ENCODE results near the gene ARHGEF6.
A peak's percentile ranks its signal among the peaks of the same experiment; 100 is the strongest.

Gene ARHGEF6

DNA sequence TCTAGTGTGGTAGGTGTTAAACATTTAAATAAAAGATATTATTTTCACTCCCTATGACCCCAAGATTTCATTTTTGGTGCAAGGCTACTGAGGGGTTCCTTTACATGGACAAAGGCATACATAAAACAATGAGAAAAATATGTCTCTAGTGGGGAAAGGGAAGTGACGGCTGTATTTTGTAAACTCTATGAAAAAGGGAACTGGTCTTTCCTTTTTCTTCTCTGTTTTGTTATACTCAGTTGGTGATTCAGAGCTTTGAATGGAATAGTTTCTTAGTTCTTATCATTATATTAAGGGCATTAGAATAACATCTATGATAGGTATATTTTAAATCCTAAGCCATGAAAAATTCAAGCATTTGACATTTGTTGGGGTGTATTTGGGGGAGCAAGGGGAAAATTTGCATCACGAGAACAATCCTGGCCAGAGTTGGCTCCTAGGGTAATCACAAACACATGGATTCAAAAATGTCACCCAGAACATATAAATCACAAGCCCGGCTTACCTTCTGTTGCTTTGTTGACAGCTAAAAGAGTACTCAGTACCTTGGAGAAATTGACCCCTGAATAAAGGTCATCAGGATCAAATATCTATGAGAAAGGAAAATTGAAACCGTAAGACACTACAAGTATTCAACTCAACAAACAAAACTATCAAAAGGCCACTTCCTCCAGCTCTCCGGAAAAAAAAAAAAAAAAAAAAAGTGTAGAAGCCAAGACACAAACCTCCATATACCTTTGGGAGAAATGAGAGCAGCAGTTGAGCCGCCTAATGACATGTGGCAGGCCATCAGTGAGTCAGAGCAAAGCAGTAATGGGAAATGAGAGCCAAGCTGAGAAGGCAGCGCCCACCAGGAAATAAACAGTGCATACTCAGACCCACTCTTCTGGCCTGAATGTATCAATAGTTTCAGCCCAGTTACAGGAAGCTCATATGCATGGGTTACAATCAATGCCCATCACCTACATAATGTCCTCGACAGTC lies 33.4 kb downstream of the ARHGEF6 start:
- DNase-seq (ENCODE audit: low spot score): no peak

DNA sequence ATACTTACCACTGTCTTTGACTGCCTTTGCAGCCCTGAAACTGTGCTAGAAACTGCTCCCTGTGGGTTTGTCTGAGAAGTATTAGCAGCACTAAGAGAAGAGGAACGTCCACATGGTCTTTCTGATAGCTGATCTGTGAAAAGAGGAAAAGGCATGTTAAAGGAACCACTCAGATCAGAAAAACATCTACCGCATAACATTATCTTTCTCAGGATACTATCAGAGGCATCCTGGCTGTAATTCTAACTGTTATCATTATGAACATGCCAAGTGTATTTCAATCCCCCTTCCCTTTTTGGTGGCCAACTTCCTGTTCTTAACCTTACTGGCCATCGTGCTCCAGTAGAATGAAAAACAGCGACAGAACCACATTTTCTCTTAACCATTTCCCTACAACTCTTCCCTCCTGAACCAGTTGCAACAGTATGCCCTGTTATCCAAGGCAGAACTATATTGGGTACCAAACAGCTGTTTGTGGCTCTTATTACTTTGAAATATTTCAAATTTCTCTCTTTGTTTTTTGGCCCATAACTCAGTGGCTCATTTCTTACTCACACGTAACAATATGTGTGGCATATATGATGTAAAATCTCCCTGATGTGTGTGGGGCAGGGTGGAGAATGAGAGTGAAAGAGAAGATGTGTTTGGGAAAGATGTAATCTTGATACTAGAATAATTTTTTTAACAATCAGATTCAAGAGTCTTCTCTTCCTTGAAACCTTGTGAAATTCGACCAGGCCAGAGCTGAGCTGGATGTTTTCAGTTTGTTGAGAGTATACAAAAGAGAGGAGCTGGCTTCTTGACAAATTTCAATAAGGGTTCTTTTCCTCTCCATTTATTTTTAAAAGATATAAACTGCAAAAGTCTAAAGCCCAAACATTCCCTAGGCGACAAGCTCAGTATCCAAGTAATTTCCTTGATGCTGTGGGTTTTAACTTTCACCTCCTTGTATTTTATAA lies 35.2 kb downstream of the ARHGEF6 start:
- DNase-seq (ENCODE audit: low spot score): no peak

DNA sequence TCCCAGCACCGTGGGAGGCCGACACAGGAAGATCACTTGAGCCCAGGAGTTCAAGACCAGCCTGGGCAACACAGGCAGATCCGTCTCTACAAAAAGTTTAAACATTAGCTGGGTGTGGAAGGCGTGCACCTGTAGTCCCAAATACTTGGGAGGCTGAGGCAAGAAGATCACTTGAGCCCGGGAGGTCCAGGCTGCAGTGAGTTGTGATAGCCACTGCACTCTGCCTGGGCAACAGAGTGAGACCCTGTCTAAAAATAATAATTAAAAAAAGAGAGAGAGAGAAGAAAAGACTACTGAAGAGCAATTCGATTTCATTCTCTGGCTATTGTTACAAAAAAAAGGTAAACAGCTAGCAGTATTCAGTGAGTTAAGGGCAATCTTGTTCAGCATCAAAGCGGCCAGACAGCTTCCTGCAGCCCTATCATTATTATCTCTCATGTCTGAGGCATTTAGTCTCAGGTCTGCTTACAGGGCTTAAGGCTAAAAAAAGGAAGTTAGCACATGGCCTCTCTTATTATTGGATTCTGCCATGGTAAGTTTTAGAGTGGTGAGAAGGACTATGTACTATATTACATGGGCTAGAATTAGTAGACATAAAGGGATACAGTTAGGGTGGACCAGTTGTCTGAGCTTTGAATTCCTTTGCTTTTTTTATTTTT lies 37.9 kb downstream of the ARHGEF6 start:
- no peak for DNase-seq (ENCODE audit: low spot score)

DNA sequence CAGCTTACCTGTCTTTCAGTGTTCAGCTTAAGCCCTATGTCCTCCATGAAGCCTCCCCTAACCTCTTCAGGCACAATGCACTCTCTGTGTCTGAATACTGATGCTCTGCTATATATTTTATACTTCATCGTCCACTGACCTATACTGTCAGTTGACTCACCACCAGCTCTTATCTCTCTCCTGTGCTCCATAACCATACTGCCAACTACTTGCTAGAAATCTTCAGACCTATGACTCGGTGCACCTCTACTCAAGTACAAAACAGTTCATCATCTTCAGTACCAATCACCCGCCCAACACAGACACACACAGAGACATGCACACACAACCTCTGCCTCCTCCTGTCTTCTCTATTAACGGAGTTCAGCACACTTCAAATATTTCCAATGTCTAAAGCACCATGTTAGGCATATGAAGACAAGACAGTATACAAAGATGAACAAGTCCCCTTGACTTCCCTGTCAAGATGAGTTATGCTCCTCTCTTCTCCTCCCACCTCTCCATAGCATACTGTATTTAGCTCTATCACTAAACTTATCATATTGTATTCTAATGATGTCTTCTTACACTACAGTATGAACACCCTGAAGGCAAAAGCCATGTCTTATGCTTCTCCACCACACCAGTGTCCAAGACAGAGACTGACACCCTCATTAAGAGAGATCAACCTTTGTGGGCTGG lies 42.5 kb downstream of the ARHGEF6 start:
- no peak for DNase-seq (ENCODE audit: low spot score)

DNA sequence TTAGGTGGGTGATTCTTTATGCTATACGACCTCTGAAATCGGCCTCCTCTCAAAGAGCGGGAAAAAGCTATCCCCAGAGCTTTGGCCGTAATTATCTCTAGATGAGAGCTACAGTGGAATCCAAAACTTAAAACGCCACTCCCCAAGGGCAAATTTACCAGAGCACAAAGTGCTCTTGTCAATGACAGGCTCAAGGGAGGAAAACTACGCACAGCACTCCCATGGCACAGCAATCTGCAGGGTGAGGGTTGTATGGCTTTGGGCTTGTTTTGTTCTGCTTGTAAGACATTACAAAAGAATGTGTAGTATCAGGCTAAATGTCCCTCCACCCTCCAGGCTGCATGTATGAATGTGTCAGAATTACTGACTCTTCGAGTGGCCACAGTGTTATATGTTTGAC lies 44.0 kb downstream of the ARHGEF6 start:
- no peak for DNase-seq (ENCODE audit: low spot score)

DNA sequence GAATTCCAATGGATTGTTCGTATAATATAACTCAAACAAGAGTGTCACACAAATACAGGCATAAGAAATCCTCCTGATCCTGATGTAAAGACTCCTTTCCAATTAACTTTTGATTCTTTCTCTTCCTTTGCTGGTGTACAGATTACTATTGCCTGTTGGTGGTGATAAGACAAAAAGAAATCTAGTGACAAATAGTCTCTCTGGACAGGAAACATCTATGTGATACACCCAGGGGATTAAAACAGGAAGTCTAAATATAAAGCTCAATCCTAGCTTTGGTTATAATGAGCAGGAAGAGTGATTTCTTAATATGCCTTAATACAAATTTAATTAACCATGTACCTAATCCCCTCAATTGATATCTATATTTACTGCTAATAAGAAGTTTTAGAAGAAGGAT lies 45.1 kb downstream of the ARHGEF6 start:
- DNase-seq (ENCODE audit: low spot score): no peak

DNA sequence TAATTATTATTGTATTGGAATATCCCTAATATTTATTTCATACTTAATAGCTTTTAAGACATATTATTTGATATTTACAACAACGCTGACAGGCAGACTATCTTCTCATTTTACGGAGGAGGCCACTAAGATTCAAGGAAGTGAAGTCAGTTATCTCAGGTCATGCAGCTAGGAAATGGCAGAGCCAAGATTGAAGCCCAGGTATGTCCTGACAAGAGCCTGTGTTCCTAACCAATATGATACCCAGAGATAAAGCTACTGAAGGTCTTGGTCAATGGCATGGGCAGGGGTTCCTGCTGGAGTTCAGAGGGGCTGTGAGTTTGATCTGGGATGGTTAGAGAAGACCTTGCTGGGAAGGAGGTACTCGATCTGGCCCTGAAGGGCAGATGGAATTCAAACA lies 47.1 kb downstream of the ARHGEF6 start:
- no peak for DNase-seq (ENCODE audit: low spot score)

DNA sequence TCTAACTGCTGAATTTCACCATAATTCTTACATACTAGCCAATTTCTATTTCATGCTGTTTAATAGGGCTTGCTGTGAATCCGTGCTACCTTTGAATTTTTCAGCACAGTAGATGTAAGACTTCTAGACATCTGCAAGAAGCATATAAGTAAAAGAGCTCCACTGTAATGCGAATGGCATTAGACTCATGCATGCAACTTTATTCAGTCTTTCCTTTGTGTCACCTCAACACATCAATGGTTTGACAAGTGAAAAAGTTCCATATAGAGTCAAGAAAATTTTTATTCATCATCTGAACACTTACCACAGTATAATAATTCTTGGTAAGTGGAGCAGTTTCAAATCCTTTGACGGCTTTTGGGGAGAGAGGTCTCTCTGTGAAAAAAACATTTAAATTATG lies 48.9 kb downstream of the ARHGEF6 start:
- DNase-seq (ENCODE audit: low spot score): no peak

DNA sequence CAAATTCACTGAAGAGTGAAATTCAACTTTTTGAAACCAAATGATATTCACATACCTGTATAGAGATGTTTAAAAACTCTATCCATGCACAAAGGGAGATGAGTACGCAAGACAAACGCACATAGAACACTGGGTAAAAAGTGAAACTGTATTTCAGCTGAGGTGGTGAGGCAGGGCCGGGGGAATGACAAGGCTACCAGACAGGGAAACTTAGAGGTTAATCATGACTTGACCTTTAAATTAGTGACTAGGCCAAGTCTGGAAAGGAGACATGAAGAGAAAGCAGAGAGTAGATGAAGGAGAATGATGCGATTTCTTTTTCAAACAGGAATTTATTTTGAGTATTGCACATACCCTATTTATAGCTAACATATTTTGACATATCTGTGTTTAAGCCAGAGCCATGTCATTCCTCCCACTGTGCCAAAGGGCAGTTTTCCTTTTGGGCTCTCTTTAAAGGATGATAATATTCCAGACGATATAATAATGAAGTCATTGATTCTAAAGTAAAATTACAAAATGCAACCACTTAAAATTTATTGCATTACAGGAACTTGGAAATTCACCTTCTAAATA lies 49.4 kb downstream of the ARHGEF6 start:
- no peak for DNase-seq (ENCODE audit: low spot score)

DNA sequence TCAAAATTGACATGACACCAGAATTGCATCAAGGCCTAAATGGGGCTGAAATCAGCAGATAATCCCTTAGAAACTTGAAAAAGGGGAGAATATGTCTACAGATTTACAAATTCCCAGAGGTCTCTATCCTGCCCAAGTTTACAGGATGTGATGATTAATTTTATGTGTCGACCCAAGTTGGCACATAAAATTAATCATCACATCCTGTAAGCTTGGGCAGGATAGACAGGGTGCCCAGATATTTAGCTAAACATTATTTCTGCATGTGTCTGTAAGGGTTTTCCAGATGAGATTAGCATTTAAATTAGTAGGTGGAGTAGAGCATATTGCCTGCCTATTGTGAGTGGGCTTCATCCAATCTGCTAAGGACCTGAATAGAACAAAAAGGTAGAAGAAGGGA lies 52.3 kb downstream of the ARHGEF6 start:
- DNase-seq (ENCODE audit: low spot score): no peak

DNA sequence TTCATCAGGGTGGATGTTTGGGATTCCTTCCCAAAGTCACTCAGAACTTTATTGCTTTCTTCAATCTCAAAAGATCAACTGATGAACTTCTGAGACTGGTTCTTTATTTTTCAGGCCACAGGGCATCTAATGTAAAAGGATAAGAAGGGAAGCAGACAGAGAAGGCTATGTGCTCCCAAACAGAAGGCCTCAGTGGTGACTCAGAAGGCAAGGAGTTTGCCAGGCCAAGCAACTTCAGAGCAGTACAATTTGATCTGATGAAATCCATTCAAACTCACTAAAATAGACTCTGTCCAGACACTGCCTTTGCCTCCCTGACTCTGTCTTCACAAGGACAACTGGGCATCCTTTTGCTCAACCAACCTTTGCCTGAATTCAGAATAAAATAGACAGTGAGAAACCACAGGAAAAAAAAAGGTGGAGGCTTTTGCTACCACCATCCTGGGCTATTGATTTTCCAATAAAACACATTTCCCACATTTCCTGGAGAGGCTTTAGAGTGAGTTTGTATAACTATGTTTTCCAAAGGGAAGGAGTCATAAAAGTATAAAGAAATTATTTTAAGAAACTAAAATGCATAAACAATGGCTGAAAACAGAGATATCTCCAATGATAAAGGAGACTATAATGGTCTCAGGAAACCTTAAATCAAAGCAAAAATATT lies 55.2 kb downstream of the ARHGEF6 start:
- peak; percentile 3 for DNase-seq (ENCODE audit: low spot score)

DNA sequence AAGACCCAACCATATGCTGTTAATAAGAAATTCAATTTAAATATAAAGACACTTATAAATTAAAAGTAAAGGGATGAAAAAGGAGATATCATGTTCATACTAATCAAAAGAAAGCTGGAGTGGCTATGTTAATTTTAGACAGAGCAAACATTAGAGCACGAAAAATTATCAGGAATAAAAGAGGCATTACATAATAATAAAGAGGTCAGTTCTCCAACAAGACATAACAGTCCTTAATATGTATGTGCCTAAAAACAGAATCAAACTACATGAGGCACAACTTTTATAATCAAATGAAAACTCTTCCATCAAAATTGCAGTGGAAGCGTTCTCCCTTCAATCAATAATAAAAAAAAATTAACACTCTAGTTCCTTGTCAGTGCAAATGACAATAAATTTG lies 62.6 kb downstream of the ARHGEF6 start:
- DNase-seq (ENCODE audit: low spot score): no peak

DNA sequence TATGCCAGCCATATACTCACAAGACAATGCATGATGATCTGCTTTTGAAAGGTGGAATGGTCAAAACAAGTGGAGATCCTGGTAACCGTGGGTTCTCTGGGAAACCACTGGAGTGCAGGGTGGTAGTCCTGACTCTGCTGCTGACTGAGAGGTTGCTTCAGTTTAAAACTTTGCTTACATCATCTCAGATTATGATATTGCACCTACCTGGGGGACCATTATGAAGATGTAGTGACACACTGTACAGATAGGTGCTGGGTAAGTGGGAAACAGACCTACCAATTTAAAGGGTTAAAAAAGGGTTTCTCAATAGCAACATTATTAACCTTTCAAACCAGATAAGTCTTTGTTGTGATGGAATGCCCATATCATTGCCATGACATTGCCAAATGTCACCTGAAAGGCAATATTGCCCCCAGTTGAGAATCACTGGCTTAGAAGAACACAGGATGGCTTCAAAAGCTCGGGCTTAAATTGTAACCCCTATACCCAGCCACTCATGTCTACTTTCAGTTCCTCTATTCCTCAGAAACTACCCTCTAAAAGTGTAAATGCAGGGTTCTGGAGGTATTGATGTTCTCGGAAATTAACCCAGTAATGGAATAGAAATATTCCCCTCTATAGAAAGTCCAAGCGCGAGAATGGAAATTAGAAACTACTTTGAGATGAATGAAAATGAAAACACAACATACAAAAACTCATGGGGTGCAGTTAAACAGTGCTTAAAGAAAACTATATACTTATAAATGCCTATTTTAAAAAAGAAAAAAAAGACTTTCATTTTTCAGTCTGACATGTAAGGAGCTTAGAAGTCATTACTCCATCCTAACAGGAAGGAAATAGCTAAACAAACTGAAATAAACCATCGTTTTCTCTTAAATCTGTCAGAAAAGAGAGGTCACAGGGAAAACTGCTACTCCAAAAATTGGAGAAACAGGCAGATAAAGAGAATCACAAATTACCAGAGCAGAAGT lies 65.8 kb downstream of the ARHGEF6 start:
- no peak for DNase-seq (ENCODE audit: low spot score)

DNA sequence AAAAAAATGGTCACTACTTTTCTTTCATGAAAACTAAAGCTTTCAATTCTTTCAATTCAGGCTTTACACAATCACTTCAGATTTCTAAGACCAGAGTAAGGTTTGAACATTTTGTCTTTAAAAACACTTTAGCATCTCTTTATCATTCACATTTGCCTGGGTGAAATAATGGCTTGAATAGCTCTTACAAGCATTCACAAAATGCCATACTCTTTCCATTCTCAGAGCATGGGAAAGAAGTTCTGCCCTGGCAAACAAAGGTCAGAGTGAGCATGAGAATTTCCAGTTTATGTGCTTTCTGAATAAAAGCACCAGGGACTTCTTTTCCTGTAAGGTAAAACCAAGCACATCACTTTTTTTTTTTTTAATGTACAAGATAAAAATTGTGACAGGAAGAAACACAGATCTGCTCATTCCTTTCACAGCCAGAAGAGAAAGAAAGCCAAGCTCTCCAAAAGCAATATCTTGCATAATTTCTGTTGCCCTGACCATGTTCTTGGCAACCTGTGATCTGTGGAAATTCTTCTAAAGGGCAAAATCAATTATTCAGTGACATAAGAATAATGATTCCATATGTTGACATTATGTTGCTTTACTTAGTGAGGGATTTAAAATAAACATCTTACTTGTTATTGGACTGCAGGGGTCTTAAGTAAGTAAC lies 68.0 kb downstream of the ARHGEF6 start:
- no peak for DNase-seq (ENCODE audit: low spot score)

DNA sequence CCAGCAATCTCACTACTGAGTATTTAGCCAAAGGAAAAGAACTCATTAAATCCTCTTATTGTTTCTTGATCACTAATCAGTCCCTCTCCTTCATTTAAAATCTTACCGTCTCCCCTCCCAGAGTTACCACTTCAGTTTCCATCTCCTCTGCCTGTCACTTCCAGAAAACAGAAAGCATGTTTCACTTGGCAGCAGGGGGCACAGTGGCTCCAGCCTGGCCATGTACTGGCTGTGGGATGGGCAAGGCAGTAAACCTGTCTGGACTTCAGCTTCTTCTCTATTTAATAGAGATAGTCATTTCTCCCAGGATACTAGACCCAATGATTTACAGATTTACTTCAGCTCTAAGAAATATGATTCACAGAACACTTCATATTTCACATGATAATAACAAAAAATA lies 69.6 kb downstream of the ARHGEF6 start:
- peak; percentile 21 for DNase-seq (ENCODE audit: low spot score)

DNA sequence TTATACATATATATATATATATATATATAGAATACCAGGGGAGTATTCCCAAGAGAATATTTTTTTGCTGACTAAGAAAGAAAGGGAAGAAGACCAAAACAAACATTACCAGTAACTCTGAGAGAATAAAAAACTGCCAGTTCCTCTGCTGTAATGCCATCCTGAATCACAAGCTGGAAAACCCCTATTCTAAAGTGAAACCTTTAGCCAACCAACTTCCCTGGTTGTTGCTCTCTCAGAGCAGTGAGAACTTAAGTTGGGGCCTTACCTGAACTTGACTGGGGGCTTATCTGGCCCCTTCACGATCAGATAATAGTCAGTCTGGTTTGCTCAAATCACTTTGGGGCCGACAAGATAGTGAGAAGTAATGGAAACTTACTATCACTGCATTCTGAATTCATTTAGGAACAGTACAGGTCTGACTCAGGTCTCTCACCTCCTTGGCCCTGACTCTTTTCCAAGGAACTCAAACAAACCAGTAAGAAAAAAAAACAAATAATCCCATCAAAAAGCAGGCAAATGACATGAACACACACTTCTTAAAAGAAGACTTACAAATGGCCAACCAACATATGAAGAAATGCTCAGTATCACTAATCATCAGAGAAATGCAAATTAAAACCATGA lies 70.3 kb downstream of the ARHGEF6 start:
- DNase-seq (ENCODE audit: low spot score): no peak

DNA sequence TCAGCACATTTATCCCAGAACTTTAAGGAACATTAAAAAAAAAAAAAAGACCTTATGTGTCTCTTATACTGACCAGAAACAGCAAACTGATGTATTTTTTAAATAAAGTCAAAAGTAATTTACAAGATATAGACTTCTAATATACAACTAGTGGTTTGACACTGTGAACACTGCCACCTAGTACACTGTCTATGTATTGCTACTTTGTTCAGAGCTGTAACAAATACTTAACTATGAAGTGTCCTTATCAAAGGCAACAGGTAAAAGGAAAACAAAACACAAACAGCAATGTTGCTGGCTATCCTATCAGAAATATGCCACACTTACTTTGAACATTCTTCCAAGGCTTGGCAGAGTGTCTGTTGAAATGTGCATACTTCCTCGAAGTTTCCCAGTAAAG lies 72.4 kb downstream of the ARHGEF6 start:
- peak; percentile 13 for DNase-seq (ENCODE audit: low spot score)

DNA sequence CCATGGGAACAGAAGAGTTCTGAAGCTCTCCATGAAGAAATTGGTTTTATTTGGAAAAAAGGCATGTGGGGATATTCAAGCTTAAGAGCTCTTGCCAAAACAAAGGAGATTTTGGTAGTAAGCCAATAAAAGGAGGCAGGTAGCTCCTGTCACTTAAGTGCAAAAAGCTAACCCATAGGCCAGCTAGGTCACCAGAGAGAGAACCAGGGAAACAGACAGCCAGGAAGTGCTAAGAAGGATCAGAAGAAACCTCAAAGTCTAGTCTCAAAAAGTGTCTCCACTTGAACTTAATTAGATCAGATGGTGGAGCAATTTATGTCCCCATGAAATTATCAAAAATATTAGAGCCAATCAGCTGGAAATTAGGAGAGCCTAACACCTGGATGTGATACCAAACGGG lies 83.6 kb downstream of the ARHGEF6 start:
- no peak for DNase-seq (ENCODE audit: low spot score)
